Activated CD8-positive, alpha-beta T cell treated with anti-CD3 and anti-CD28 coated beads for 36 hours (primary cell): Measurements from ENCODE around the gene ANXA9. TPM values are rescaled to one million over a fixed set of nuclear protein-coding genes. Genes with fewer than 3 reads are reported as not detected.

ENCODE experiments used
- ATAC-seq: fragments of 200-7000 bp; cut with Tn5 transposase; one replicate; pipeline ENCODE4 v1.10.0; 2021; ENCODE audit warnings: mild to moderate bottlenecking, moderate library complexity
- CTCF ChIA-PET: fragments of 350-600 bp; sonication (Branson Sonifier 250); formaldehyde crosslinking; loops from one replicate; lab custom pipeline; 2021; ENCODE audit warnings: antibody characterized with exemption; lab: Charles Lee
- POLR2A ChIA-PET: fragments of 350-600 bp; sonication (Branson Sonifier 250); formaldehyde crosslinking; loops from one replicate; lab custom pipeline; 2021; ENCODE audit warnings: antibody characterized with exemption; lab: Charles Lee
- DNase-seq: peaks from one replicate; pipeline ENCODE4 v3.0.0-alpha.2; 2020
- H3K27ac Mint-ChIP-seq: one replicate; pipeline ENCODE4 v1.8.0; 2021; ENCODE audit warnings: mild to moderate bottlenecking, mixed read lengths
- H3K27me3 Mint-ChIP-seq: one replicate; pipeline ENCODE4 v1.8.0; 2021; ENCODE audit warnings: mixed read lengths
- H3K36me3 Mint-ChIP-seq: one replicate; pipeline ENCODE4 v1.8.0; 2021; ENCODE audit warnings: low read depth, mixed read lengths
- H3K4me1 Mint-ChIP-seq: one replicate; pipeline ENCODE4 v1.8.0; 2021; ENCODE audit warnings: low read depth, mixed read lengths
- H3K4me3 Mint-ChIP-seq: one replicate; pipeline ENCODE4 v1.8.0; 2021; ENCODE audit warnings: mild to moderate bottlenecking, moderate library complexity, mixed read lengths
- H3K9me3 Mint-ChIP-seq: one replicate; pipeline ENCODE4 v1.8.0; 2021; ENCODE audit warnings: mixed read lengths
- intact Hi-C: fragments of 100-400 bp; cut with micrococcal nuclease; formaldehyde crosslinking; loops from one replicate; pipeline ENCODE4 v1.10.0; 2022
- total RNA-seq, 2 experiments: library from RNA; stranded (reverse); gene quantifications; one replicate each; pipeline ENCODE4 v1.2.3, GENCODE V29; 2021
- TF ChIP-seq, protein P1 (sequence below): fragments of 200-600 bp; IDR thresholded peaks from one replicate; pipeline ENCODE4 v1.8.0; 2022; ENCODE audit warnings: antibody characterized with exemption, mild to moderate bottlenecking

Gene ANXA9
- total RNA-seq, 2 experiments from 2014 or later, result 0.25 TPM; not detected in 1

- no peaks in the 10 kb centered on the region for H3K27me3 Mint-ChIP-seq
- CTCF ChIA-PET, result interaction anchor here (2.9 to 3.9 kb wide), 2 partner anchors 14 to 15 kb away, joined by 14 to 18 read pairs; no protein-coding TSS in a partner anchor
- ATAC-seq (no peak), DNase-seq (no peak)
- peaks cover 69% of the 10 kb centered on the region for H3K4me1 Mint-ChIP-seq
- H3K27ac Mint-ChIP-seq, result peak overlapping the region; percentile 98
- H3K9me3 Mint-ChIP-seq, result no peaks in the 10 kb centered on the region
- TF ChIP-seq, protein P1, sequence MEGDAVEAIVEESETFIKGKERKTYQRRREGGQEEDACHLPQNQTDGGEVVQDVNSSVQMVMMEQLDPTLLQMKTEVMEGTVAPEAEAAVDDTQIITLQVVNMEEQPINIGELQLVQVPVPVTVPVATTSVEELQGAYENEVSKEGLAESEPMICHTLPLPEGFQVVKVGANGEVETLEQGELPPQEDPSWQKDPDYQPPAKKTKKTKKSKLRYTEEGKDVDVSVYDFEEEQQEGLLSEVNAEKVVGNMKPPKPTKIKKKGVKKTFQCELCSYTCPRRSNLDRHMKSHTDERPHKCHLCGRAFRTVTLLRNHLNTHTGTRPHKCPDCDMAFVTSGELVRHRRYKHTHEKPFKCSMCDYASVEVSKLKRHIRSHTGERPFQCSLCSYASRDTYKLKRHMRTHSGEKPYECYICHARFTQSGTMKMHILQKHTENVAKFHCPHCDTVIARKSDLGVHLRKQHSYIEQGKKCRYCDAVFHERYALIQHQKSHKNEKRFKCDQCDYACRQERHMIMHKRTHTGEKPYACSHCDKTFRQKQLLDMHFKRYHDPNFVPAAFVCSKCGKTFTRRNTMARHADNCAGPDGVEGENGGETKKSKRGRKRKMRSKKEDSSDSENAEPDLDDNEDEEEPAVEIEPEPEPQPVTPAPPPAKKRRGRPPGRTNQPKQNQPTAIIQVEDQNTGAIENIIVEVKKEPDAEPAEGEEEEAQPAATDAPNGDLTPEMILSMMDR, result no peak
- peak overlapping the region; percentile 98 for H3K4me3 Mint-ChIP-seq
- POLR2A ChIA-PET, result no interaction called here
- H3K36me3 Mint-ChIP-seq, result peaks cover 3% of the 10 kb centered on the region
- intact Hi-C loops, result loop anchor here (5.0 kb wide), 1 partner anchor 148 kb away; the partner anchor contains the start of gene TNFAIP8L2
These were observed 27.1 kb downstream of the ANXA9 start for GRCh38 chr1:151009206-151009587.

DNA sequence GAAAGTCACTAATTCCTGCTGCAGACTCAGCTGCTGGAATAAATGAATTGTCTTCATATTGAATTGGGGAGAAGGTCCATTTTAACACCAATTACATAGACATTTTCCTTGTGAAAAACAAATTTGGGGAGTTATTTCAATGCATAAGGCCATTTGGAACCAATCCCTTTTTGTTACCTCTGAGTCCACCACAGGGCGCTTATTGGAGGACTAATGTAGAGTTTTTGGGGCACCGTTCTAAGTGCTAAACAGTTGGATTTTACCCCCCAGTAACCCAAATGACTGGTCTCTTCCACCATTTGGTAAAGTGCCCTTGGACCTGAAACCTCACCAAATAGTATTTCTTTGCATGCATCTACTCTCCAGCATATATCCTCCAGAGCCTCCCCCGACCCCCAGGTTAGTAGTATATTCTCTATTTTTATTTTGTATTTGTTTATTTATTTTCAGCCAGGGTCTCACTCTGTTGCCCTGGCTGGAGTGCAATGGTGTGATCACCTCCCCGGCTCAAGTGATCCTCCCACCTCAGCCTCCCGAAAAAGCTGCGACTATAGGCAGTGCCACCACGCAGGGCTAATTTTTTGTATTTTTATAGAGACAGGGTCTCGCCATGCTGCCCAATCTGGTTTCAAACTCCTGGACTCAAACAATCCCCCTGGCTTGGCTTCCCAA, 27.7 kb downstream of the ANXA9 start:
- Mint-ChIP-seq H3K4me3 (peak overlapping the region; percentile 98), H3K27me3 (no peaks in the 10 kb centered on the region), H3K36me3 (peaks cover 3% of the 10 kb centered on the region), H3K9me3 (no peaks in the 10 kb centered on the region), H3K27ac (peak overlapping the region; percentile 98), H3K4me1 (peaks cover 64% of the 10 kb centered on the region)
- ATAC-seq (no peak), DNase-seq (no peak)
- ChIA-PET POLR2A (no interaction called here), CTCF (interaction anchor here (2.9 to 3.9 kb wide), 2 partner anchors 14 to 15 kb away, joined by 14 to 18 read pairs; no protein-coding TSS in a partner anchor)
- TF ChIP-seq, protein P1, result no peak
- intact Hi-C loops, result loop anchor here (5.0 kb wide), 1 partner anchor 147 kb away; the partner anchor contains the start of gene TNFAIP8L2

DNA sequence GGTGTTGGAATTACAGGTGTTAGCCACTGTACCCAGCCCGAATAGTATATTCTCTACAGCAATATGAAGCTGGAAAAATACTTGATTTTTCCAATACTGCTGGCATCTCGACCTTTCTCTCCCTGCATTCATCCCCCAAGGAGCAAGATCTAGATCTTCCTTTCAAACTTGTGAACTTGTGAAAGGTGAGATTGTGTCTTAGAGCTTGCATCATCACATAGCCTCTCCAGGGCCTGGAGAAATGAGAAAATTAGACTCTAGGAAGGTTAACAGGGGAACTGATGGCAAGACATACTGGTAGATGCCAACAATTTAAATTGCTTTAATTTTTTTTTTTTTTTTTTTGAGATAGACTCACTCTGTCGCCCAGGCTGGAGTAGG, 28.2 kb downstream of the ANXA9 start:
- Mint-ChIP-seq H3K4me1 (peaks cover 62% of the 10 kb centered on the region), H3K27me3 (no peaks in the 10 kb centered on the region), H3K27ac (no peak overlapping the region), H3K4me3 (no peak overlapping the region), H3K9me3 (no peaks in the 10 kb centered on the region), H3K36me3 (peaks cover 3% of the 10 kb centered on the region)
- POLR2A ChIA-PET, result interaction anchor here (1.6 kb wide), 1 partner anchor 11 kb away, joined by 3 read pairs; no protein-coding TSS in a partner anchor
- TF ChIP-seq, protein P1, result no peak
- DNase-seq (no peak), ATAC-seq (no peak)
- CTCF ChIA-PET, result interaction anchor here (0.6 to 3.9 kb wide), 4 partner anchors 14 to 271 kb away, joined by 3 to 18 read pairs (median 8); partner anchors contain the start of gene C1orf56
- intact Hi-C loops, result no loop called here

- Mint-ChIP-seq H3K36me3 (peaks cover 3% of the 10 kb centered on the region), H3K4me3 (no peak overlapping the region), H3K27ac (peak overlapping the region; percentile 59), H3K4me1 (peaks cover 54% of the 10 kb centered on the region), H3K9me3 (no peaks in the 10 kb centered on the region), H3K27me3 (no peaks in the 10 kb centered on the region)
- ATAC-seq (no peak), DNase-seq (no peak)
- POLR2A ChIA-PET, result interaction anchor here (0.6 to 1.6 kb wide), 5 partner anchors 9 to 238 kb away, joined by 3 to 5 read pairs (median 3); no protein-coding TSS in a partner anchor
- intact Hi-C loops, result no loop called here
- TF ChIP-seq, protein P1, result no peak
- CTCF ChIA-PET, result interaction anchor here (0.6 to 3.9 kb wide), 8 partner anchors 9 to 270 kb away, joined by 3 to 18 read pairs (median 4); partner anchors contain the start of genes C1orf56 and TNFAIP8L2
These were observed 29.2 kb downstream of the ANXA9 start for GRCh38 chr1:151011154-151011850.
